Right atrium auricular region (tissue), 2 donors: Measurements from ENCODE around the gene GALNT18. TPM values are rescaled to one million over a fixed set of nuclear protein-coding genes. Genes with fewer than 3 reads are reported as not detected.

ENCODE experiments used
- DNase-seq: peaks from one replicate; pipeline ENCODE4 v3.0.0-alpha.2; 2019; ENCODE audit warnings: low spot score
- H3K27ac ChIP-seq, 2 donors: fragments of 200-600 bp; sonication (generic); 1 replicate in 1 of 2; 2 replicates in 1 of 2; pipeline ENCODE4 v1.5.1; 2016 to 2019
- H3K27me3 ChIP-seq, 2 donors: fragments of 200-600 bp; sonication (generic); one replicate each; pipeline versions ENCODE4 v1.5.1 to v1.6.0; 2017 to 2019
- H3K36me3 ChIP-seq: fragments of 200-600 bp; sonication (generic); one replicate; pipeline ENCODE4 v1.5.1; 2016
- H3K4me1 ChIP-seq, 2 donors: fragments of 200-600 bp; sonication (generic); one replicate each; pipeline versions ENCODE4 v1.5.1 to v1.6.0; 2017 to 2019
- H3K4me3 ChIP-seq, 2 donors: fragments of 200-600 bp; sonication (generic); 1 replicate in 1 of 2; 2 replicates in 1 of 2; pipeline ENCODE4 v1.5.1; 2017 to 2019; ENCODE audit warnings: mild to moderate bottlenecking in 1 of 2, moderate library complexity in 1 of 2
- H3K9me3 ChIP-seq, 2 donors: fragments of 200-600 bp; sonication (generic); one replicate each; pipeline ENCODE4 v1.5.1; 2019
- total RNA-seq, 2 donors: library from RNA; depleted of rRNA; stranded (reverse); fragments of >200 nt; gene quantifications; one replicate each; pipeline ENCODE4 v1.1.0, GENCODE V29; 2016
- TF ChIP-seq, protein P1 (sequence below), 2 donors: fragments of 200-600 bp; sonication (generic); IDR thresholded peaks; one replicate each; pipeline ENCODE4 v1.5.1; 2019; ENCODE audit warnings: antibody characterized with exemption in 2 of 2

Gene GALNT18
- total RNA-seq, 2 donors from 2014 or later, result 22.2 to 26.8 TPM

GRCh38 chr11:11476499-11476898 lies 145.3 kb downstream of the GALNT18 start:
- no peak overlapping the region for H3K27ac ChIP-seq
- no peaks in the 10 kb centered on the region for H3K36me3 ChIP-seq
- peaks cover 0 to 32% of the 10 kb centered on the region in 2 donors for H3K4me1 ChIP-seq
- no peaks in the 10 kb centered on the region for H3K27me3 ChIP-seq
- TF ChIP-seq, protein P1, sequence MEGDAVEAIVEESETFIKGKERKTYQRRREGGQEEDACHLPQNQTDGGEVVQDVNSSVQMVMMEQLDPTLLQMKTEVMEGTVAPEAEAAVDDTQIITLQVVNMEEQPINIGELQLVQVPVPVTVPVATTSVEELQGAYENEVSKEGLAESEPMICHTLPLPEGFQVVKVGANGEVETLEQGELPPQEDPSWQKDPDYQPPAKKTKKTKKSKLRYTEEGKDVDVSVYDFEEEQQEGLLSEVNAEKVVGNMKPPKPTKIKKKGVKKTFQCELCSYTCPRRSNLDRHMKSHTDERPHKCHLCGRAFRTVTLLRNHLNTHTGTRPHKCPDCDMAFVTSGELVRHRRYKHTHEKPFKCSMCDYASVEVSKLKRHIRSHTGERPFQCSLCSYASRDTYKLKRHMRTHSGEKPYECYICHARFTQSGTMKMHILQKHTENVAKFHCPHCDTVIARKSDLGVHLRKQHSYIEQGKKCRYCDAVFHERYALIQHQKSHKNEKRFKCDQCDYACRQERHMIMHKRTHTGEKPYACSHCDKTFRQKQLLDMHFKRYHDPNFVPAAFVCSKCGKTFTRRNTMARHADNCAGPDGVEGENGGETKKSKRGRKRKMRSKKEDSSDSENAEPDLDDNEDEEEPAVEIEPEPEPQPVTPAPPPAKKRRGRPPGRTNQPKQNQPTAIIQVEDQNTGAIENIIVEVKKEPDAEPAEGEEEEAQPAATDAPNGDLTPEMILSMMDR (IDR thresholded peaks at IDR 0.05), result no peak
- H3K4me3 ChIP-seq, result no peak overlapping the region
- DNase-seq, result no peak
- no peaks in the 10 kb centered on the region for H3K9me3 ChIP-seq

GRCh38 chr11:11472106-11472505 lies 149.7 kb downstream of the GALNT18 start:
- Histone ChIP-seq H3K9me3 (no peaks in the 10 kb centered on the region), H3K4me3 (no peak overlapping the region), H3K36me3 (no peaks in the 10 kb centered on the region), H3K27me3 (no peaks in the 10 kb centered on the region), H3K27ac (no peak overlapping the region), H3K4me1 (peaks cover 0 to 24% of the 10 kb centered on the region in 2 donors)
- TF ChIP-seq, protein P1 (IDR thresholded peaks at IDR 0.05), result no peak
- no peak for DNase-seq

- H3K9me3 ChIP-seq, result no peaks in the 10 kb centered on the region
- TF ChIP-seq, protein P1 (IDR thresholded peaks at IDR 0.05), result no peak
- no peak for DNase-seq
- H3K4me3 ChIP-seq, result no peak overlapping the region
- H3K4me1 ChIP-seq, result peaks cover 0 to 16% of the 10 kb centered on the region in 2 donors
- no peak overlapping the region for H3K27ac ChIP-seq
- H3K36me3 ChIP-seq, result no peaks in the 10 kb centered on the region
- no peaks in the 10 kb centered on the region for H3K27me3 ChIP-seq
Measured at GRCh38 chr11:11471201-11471600, 150.6 kb downstream of the GALNT18 start.

DNA sequence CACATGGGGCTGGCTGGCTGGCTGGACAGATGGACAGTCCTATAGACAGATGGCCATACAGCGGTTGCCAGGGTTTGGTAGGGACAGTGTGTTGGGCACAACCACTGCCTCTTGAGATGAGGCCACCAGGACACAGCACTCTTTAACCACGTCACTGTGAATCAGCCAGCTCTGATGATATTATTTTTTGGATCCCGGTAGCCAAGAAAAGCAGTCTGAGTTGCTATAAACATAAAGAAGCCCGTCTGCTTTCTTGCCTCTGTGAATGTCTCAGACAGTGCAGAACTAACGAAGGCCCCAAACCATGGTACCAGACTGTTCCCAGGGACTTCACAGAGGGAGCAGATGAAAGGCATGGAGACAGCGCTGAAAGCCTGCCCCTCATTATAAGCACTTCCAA lies 152.9 kb downstream of the GALNT18 start:
- Histone ChIP-seq H3K27me3 (no peaks in the 10 kb centered on the region), H3K4me1 (peaks cover 0 to 16% of the 10 kb centered on the region in 2 donors), H3K4me3 (no peak overlapping the region), H3K9me3 (no peaks in the 10 kb centered on the region), H3K36me3 (no peaks in the 10 kb centered on the region), H3K27ac (peak overlapping the region; percentile 21 to 24)
- TF ChIP-seq, protein P1 (IDR thresholded peaks at IDR 0.05), result no peak
- DNase-seq, result peak; percentile 59

DNA sequence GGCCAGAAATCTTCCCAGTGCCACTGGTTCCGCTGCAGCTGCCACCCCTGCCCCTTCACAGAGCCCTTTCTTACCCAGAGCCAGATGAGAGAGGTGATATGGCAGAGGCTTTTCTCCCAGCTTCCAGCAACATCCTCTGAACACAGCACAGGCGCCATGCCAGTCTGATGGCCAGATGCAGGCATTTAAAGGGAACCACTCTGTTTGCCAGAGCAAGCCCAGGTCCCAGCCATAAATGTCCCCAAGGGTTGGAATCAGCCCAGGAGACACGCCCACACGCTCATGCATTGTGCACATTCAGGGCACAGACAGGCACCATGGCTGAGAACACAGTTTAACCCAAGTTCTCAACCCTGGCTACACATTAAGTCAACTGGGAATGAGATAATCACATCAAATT lies 154.5 kb downstream of the GALNT18 start:
- Histone ChIP-seq H3K9me3 (no peaks in the 10 kb centered on the region), H3K4me3 (no peak overlapping the region), H3K27ac (no peak overlapping the region), H3K4me1 (peaks cover 0 to 28% of the 10 kb centered on the region in 2 donors), H3K36me3 (no peaks in the 10 kb centered on the region), H3K27me3 (no peaks in the 10 kb centered on the region)
- TF ChIP-seq, protein P1 (IDR thresholded peaks at IDR 0.05), result no peak
- no peak for DNase-seq

- no peak for DNase-seq
- Histone ChIP-seq H3K4me3 (no peak overlapping the region), H3K9me3 (peaks cover 0 to 4% of the 10 kb centered on the region in 2 donors), H3K36me3 (no peaks in the 10 kb centered on the region), H3K4me1 (peaks cover 0 to 38% of the 10 kb centered on the region in 2 donors), H3K27ac (no peak overlapping the region), H3K27me3 (no peaks in the 10 kb centered on the region)
- TF ChIP-seq, protein P1 (IDR thresholded peaks at IDR 0.05), result no peak
Measured at GRCh38 chr11:11464555-11464954, 157.2 kb downstream of the GALNT18 start.
